ENCODE results near the gene PCDHGA8. TPM values are rescaled to one million over a fixed set of nuclear protein-coding genes. Genes with fewer than 3 reads are reported as not detected.
A peak's percentile ranks its signal among the peaks of the same experiment; 100 is the strongest.

Gene PCDHGA8
- total and polyA plus RNA-seq, 4 donors: 0.02 to 0.75 (median 0.13) TPM

DNA sequence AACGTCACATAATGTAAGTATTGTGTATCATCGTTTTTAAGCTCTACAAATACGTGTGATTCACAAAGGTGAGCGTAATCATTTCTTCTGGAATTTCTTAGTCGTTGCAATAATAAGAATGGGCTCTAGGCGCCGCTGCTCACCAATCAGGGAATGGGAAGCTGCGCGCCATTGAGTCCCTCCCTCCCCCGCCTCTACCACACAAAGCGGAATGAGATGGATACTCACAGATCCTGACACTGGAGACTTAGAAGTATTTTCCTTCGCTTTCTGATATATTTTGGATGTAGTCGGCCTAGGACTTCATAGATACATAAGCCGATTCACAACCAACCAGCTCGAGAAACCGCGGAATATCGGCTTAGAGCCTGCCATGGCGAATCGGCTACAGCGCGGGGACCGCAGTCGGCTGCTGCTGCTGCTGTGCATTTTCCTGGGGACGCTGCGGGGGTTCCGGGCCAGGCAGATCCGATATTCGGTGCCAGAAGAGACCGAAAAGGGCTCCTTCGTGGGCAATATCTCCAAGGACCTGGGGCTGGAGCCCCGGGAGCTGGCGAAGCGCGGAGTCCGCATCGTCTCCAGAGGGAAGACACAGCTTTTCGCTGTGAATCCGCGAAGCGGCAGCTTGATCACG, 28.5 kb downstream of the PCDHGA8 start, which contains the start of gene PCDHGA11:
PCDHGA11 (plus strand) TSS at position 197 of the 634 bp plus-strand sequence; CDS start at position 374, 177 bp downstream.
- DNase-seq (ENCODE audit: low spot score): no peak
- Histone ChIP-seq H3K4me3 (ENCODE audit: low read depth in 1 of 3, low read length in 3 of 3) (peak within 1 kb of the TSS; percentile 25 to 65 (median 59)), H3K27me3 (ENCODE audit: control insufficient read depth in 4 of 4, insufficient read depth in 4 of 4, low read length in 3 of 4) (peaks cover 0 to 5% (median 0%) of the 10 kb centered on the region in 4 donors), H3K4me1 (ENCODE audit: control insufficient read depth in 4 of 4, insufficient read depth in 4 of 4, low read length in 3 of 4) (no peaks in the 10 kb centered on the region), H3K9me3 (ENCODE audit: control insufficient read depth in 4 of 4, low read length in 3 of 4) (peaks cover 52 to 81% (median 59%) of the 10 kb centered on the region in 4 donors), H3K27ac (ENCODE audit: low read depth in 1 of 2, low read length in 2 of 2) (no peak within 1 kb of the TSS), H3K36me3 (ENCODE audit: control insufficient read depth in 4 of 4, insufficient read depth in 3 of 4, low read depth in 1 of 4, low read length in 3 of 4) (no peaks in the 10 kb centered on the region), H3K9ac (ENCODE audit: low read depth in 1 of 2, low read length in 2 of 2) (no peak within 1 kb of the TSS)
- WGBS: 18% methylated on average over 42 of the region's 42 CpGs
- TF ChIP-seq, protein P1, sequence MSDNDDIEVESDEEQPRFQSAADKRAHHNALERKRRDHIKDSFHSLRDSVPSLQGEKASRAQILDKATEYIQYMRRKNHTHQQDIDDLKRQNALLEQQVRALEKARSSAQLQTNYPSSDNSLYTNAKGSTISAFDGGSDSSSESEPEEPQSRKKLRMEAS (IDR thresholded peaks at IDR 0.05): no peak
- TF ChIP-seq ZBTB33 (IDR thresholded peaks at IDR 0.05) (no peak), RAD21 (IDR thresholded peaks at IDR 0.05) (peak; percentile 21 to 59), JUND (IDR thresholded peaks at IDR 0.05) (no peak), YY1 (IDR thresholded peaks at IDR 0.05) (no peak)
- TF ChIP-seq, protein P2, sequence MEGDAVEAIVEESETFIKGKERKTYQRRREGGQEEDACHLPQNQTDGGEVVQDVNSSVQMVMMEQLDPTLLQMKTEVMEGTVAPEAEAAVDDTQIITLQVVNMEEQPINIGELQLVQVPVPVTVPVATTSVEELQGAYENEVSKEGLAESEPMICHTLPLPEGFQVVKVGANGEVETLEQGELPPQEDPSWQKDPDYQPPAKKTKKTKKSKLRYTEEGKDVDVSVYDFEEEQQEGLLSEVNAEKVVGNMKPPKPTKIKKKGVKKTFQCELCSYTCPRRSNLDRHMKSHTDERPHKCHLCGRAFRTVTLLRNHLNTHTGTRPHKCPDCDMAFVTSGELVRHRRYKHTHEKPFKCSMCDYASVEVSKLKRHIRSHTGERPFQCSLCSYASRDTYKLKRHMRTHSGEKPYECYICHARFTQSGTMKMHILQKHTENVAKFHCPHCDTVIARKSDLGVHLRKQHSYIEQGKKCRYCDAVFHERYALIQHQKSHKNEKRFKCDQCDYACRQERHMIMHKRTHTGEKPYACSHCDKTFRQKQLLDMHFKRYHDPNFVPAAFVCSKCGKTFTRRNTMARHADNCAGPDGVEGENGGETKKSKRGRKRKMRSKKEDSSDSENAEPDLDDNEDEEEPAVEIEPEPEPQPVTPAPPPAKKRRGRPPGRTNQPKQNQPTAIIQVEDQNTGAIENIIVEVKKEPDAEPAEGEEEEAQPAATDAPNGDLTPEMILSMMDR (IDR thresholded peaks at IDR 0.05; ENCODE audit: low read depth, low read length, missing input control): peak; percentile 32

DNA sequence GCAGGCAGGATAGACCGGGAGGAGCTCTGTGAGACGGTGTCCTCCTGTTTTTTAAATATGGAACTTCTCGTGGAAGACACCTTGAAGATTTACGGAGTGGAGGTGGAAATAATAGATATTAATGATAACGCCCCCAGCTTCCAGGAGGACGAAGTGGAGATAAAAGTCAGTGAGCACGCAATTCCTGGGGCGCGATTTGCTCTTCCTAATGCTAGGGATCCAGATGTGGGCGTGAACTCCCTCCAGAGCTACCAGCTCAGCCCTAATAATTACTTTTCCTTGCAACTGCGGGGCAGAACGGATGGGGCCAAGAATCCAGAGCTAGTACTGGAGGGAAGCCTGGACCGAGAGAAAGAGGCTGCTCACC, 29.0 kb downstream of the PCDHGA8 start:
- WGBS: 14% methylated on average over 13 of the region's 13 CpGs
- H3K4me3 ChIP-seq (ENCODE audit: low read depth in 1 of 3, low read length in 3 of 3): peak overlapping the region; percentile 25 to 65 (median 52)

More for the DNA sequence above, 29.0 kb downstream of the PCDHGA8 start:
- peaks cover 0 to 5% (median 0%) of the 10 kb centered on the region in 4 donors for H3K27me3 ChIP-seq (ENCODE audit: control insufficient read depth in 4 of 4, insufficient read depth in 4 of 4, low read length in 3 of 4)
- TF ChIP-seq, protein P1 (IDR thresholded peaks at IDR 0.05): no peak
- TF ChIP-seq, protein P3, sequence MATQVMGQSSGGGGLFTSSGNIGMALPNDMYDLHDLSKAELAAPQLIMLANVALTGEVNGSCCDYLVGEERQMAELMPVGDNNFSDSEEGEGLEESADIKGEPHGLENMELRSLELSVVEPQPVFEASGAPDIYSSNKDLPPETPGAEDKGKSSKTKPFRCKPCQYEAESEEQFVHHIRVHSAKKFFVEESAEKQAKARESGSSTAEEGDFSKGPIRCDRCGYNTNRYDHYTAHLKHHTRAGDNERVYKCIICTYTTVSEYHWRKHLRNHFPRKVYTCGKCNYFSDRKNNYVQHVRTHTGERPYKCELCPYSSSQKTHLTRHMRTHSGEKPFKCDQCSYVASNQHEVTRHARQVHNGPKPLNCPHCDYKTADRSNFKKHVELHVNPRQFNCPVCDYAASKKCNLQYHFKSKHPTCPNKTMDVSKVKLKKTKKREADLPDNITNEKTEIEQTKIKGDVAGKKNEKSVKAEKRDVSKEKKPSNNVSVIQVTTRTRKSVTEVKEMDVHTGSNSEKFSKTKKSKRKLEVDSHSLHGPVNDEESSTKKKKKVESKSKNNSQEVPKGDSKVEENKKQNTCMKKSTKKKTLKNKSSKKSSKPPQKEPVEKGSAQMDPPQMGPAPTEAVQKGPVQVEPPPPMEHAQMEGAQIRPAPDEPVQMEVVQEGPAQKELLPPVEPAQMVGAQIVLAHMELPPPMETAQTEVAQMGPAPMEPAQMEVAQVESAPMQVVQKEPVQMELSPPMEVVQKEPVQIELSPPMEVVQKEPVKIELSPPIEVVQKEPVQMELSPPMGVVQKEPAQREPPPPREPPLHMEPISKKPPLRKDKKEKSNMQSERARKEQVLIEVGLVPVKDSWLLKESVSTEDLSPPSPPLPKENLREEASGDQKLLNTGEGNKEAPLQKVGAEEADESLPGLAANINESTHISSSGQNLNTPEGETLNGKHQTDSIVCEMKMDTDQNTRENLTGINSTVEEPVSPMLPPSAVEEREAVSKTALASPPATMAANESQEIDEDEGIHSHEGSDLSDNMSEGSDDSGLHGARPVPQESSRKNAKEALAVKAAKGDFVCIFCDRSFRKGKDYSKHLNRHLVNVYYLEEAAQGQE (IDR thresholded peaks at IDR 0.05): no peak
- no peak for TF ChIP-seq HNF4A (conservative IDR thresholded peaks at IDR 0.05)
- TF ChIP-seq JUND (IDR thresholded peaks at IDR 0.05): no peak
- TF ChIP-seq GABPA (IDR thresholded peaks at IDR 0.05 in 1 of 2, conservative IDR thresholded peaks at IDR 0.05 in 1 of 2): no peak
- no peak for TF ChIP-seq TAF1 (conservative IDR thresholded peaks at IDR 0.05)
- TF ChIP-seq YY1 (IDR thresholded peaks at IDR 0.05): no peak
- no peak for TF ChIP-seq RXRA (IDR thresholded peaks at IDR 0.05)
- no peak for TF ChIP-seq ZBTB33 (IDR thresholded peaks at IDR 0.05)
- TF ChIP-seq EGR1 (IDR thresholded peaks at IDR 0.05; ENCODE audit: low read depth in 2 of 2): no peak
- TF ChIP-seq FOXA1 (IDR thresholded peaks at IDR 0.05): no peak
- no peak for TF ChIP-seq SP1 (IDR thresholded peaks at IDR 0.05)
- H3K4me1 ChIP-seq (ENCODE audit: control insufficient read depth in 4 of 4, insufficient read depth in 4 of 4, low read length in 3 of 4): no peaks in the 10 kb centered on the region
- H3K27ac ChIP-seq (ENCODE audit: low read depth in 1 of 2, low read length in 2 of 2): no peak overlapping the region
- H3K9me3 ChIP-seq (ENCODE audit: control insufficient read depth in 4 of 4, low read length in 3 of 4): peaks cover 56 to 81% (median 61%) of the 10 kb centered on the region in 4 donors
- H3K36me3 ChIP-seq (ENCODE audit: control insufficient read depth in 4 of 4, insufficient read depth in 3 of 4, low read depth in 1 of 4, low read length in 3 of 4): peaks cover 0 to 4% (median 0%) of the 10 kb centered on the region in 4 donors
- DNase-seq (ENCODE audit: low spot score): no peak
- no peak overlapping the region for H3K9ac ChIP-seq (ENCODE audit: low read depth in 1 of 2, low read length in 2 of 2)

Data from liver (tissue), 9 donors.